Measurements from ENCODE around the gene TRAPPC11. TPM values are rescaled to one million over a fixed set of nuclear protein-coding genes. Genes with fewer than 3 reads are reported as not detected.

TRAPPC11 gene
- total RNA-seq, 1 experiment from 2014 or later = 32.2 TPM

GRCh38 chr4:183632689-183633088 lies 26.4 kb upstream of the TRAPPC11 start:
- Histone ChIP-seq H4K5ac (ENCODE audit: insufficient read length, low read depth, low read length) (no peak overlapping the region), H3K79me2 (ENCODE audit: insufficient read depth, low read length) (no peaks in the 10 kb centered on the region), H3K79me1 (ENCODE audit: insufficient read depth, low read depth, low read length, poor library complexity, severe bottlenecking) (no peaks in the 10 kb centered on the region), H2AFZ (ENCODE audit: low read length) (no peak overlapping the region), H3K23ac (ENCODE audit: insufficient read length, low read depth, low read length) (no peak overlapping the region), H2BK120ac (ENCODE audit: low read depth, low read length, poor library complexity, severe bottlenecking) (no peak overlapping the region), H3K4me2 (ENCODE audit: insufficient read depth, insufficient read length, low read length) (no peak overlapping the region), H3K27ac (ENCODE audit: insufficient read length, low read depth, low read length) (no peak overlapping the region), H4K20me1 (ENCODE audit: control insufficient read depth, insufficient read depth, insufficient read length) (no peaks in the 10 kb centered on the region), H3K56ac (ENCODE audit: insufficient read length, low read depth, low read length) (no peak overlapping the region), H3K9me3 (ENCODE audit: control insufficient read depth, low read depth, low read length) (no peaks in the 10 kb centered on the region), H4K91ac (ENCODE audit: insufficient read length, low read depth, low read length) (no peak overlapping the region), H2BK5ac (ENCODE audit: insufficient read length, low read length) (no peak overlapping the region), H3T11ph (ENCODE audit: low read length) (no peak overlapping the region), H3K27me3 (ENCODE audit: insufficient read depth, low read length) (no peaks in the 10 kb centered on the region), H3K14ac (ENCODE audit: insufficient read depth, low read length) (no peak overlapping the region; the same call in 1 of the 2 replicates), H3K18ac (ENCODE audit: insufficient read length, low read depth, low read length) (no peak overlapping the region), H3K4me1 (ENCODE audit: insufficient read depth, low read length) (no peaks in the 10 kb centered on the region; the same call in 1 of the 2 replicates), H3K23me2 (ENCODE audit: insufficient read length, low read depth, low read length, poor library complexity, severe bottlenecking) (no peaks in the 10 kb centered on the region), H2BK15ac (ENCODE audit: low read depth, low read length) (no peak overlapping the region), H3K4ac (ENCODE audit: low read depth, low read length) (no peak overlapping the region), H2BK20ac (ENCODE audit: low read depth, low read length, poor library complexity, severe bottlenecking) (no peak overlapping the region), H2AK5ac (ENCODE audit: insufficient read length, low read length) (no peak overlapping the region), H3K9ac (ENCODE audit: extremely low read depth, insufficient read length, low read length) (no peak overlapping the region), H2BK12ac (ENCODE audit: insufficient read length, low read depth, low read length) (no peak overlapping the region), H4K8ac (replicated peaks; ENCODE audit: insufficient read length, low read depth, low read length) (no peak overlapping the region)
- Mint-ChIP-seq H3K4me1 (peaks cover 31 to 34% of the 10 kb centered on the region in 2 experiments), H3K4me3 (no peak overlapping the region), H3K9me3 (no peaks in the 10 kb centered on the region), H3K27me3 (ENCODE audit: low read depth) (no peaks in the 10 kb centered on the region; the same call in 1 of the 2 replicates), H3K27ac (peak overlapping the region in 1 of 3 experiments; percentile 14; a peak in 1 of 7 replicates), H3K36me3 (ENCODE audit: insufficient read depth in 1 of 3, low read depth in 3 of 3) (no peaks in the 10 kb centered on the region)
- no CpG with 5 or more reads among the region's 12 CpGs for WGBS (ENCODE audit: extremely low coverage, insufficient read length, low lambda C conversion rate)
- no peak for DNase-seq
- no peak for TF ChIP-seq CTCF (conservative IDR thresholded peaks at IDR 0.05)

Measured in H9 (cell line).